Stimulated activated CD4-positive, alpha-beta T cell treated with anti-CD3 and anti-CD28 coated beads, Interleukin-4, amount 100 ng/mL, for 24 hours (primary cell): ENCODE data around the gene REXO1.
"Not testable (repeated sequence)": the region's sequence is repeated elsewhere in the genome, so short reads cannot be mapped to it uniquely, and the experiment has no call there.

Experiments
- DNase-seq: peaks from one replicate; pipeline ENCODE4 v3.0.0-alpha.2; 2020

REXO1 gene

GRCh38 chr19:1875265-1875645, 27.0 kb upstream of the REXO1 start:
- not testable (repeated sequence) for DNase-seq

DNA sequence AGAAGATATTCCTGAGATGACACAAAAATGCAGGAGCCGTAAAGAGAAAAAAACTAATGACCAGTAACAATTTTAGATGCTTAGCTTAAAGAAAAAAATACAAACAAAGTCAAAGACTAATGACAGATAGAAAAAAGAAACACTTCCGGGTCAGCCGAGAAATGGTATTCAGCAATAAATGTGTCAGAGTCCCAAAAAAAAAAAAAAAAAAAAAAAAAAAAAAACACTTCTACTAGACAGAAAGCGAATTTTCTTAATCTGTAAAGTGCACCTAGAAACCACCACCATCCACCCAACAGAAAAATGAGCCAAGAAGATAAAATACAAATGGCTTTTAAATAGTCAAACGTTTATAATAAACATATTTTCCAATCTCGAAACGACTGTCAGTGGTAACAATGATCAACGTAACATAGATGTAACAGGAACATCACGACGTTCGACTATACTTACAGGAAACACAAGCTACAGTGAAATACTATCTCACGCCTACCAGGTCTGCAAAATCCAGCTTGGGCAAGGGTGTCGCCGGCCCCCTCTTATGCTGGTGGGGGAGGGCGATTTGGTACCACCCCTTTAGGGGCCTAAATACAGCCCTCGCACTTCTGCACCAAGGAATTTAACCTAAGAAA, 26.4 kb upstream of the REXO1 start:
- DNase-seq: no peak

- no peak for DNase-seq
These were observed 25.5 kb upstream of the REXO1 start for GRCh38 chr19:1873524-1874473.

DNA sequence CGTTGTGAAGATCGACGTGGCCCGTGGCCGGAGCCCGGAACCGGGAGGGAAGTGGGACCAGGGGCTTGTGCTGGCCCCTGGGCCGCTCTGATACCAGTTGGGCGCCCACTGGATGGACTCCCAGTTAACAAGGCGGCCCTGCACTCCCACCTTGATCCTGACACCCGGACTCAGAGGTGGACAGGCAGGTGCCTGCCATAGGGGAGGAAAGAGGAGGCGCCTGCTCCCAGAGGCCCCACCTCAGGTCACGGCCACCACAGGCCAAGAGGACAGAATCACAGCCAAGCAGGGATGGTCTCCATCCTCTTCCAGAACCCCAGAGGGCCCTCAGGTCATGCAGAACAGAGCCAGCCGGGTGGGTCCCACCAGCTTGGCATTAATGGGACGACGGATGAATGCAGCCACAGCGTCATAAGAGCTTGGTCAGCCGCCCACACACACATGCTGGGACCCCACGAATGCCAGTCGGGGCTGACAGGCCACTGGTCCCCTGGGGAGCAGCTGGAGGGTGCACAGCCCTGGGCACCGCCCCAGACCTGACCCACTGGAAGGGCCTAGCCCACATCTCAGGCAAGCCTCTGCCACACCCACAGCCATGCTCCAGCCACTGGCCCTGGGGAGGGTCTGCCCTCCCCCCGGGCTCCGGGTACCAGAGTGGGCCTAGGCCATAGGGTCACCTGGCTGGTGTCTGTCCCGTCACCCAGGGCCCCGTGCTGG, 24.7 kb upstream of the REXO1 start:
- DNase-seq: no peak

DNA sequence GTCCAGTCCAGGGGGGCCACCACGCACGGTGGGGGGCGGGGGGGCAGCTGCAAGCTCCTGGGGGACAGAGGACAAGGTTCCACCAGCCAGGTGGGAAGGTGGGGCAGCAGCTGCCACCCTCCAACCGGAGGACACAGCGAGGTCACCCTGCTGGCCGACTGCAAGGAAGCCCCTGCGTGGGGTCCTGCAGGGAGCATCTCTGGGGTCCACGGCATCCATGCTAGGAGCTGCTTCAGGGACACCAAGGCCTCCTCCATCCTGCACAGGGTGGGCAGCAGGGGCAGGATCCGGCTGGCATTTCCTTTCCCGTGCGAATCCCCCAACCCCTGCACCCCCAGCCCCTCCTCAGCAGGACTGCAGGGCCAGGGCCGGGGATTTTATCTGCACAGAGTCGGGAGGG, 23.3 kb upstream of the REXO1 start:
- DNase-seq: no peak

DNA sequence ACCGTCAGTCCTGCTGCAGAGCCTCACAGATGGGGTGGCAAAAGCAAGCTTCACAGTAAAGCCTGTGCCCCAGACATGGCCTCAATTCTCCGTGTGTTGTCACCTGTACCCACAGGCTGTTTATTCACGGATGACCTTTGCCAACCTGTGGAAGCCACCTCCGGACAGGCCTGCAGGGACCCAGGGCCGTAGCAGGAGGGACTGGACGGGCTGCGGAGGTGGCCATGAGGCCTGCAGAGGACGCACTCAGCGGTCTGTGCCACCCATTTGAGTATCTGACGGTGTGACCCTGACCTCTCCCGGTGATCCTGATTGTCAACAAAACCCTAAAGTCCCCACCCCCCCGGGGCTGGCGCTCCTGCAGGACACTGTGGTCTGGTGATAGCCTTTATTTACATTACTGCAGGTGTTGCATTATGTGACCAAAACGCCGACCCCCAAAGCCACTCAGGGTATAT, 22.9 kb upstream of the REXO1 start:
- no peak for DNase-seq

GRCh38 chr19:1868971-1869370, 20.7 kb upstream of the REXO1 start:
- no peak for DNase-seq

- DNase-seq: no peak
These were observed 19.1 kb upstream of the REXO1 start for GRCh38 chr19:1867349-1867724.

- DNase-seq: no peak
These were observed 18.5 kb upstream of the REXO1 start for GRCh38 chr19:1866693-1867348.

- DNase-seq: no peak
These were observed 17.1 kb upstream of the REXO1 start for GRCh38 chr19:1865172-1866010.

GRCh38 chr19:1864480-1865171, 16.3 kb upstream of the REXO1 start:
- DNase-seq: peak; percentile 68

DNA sequence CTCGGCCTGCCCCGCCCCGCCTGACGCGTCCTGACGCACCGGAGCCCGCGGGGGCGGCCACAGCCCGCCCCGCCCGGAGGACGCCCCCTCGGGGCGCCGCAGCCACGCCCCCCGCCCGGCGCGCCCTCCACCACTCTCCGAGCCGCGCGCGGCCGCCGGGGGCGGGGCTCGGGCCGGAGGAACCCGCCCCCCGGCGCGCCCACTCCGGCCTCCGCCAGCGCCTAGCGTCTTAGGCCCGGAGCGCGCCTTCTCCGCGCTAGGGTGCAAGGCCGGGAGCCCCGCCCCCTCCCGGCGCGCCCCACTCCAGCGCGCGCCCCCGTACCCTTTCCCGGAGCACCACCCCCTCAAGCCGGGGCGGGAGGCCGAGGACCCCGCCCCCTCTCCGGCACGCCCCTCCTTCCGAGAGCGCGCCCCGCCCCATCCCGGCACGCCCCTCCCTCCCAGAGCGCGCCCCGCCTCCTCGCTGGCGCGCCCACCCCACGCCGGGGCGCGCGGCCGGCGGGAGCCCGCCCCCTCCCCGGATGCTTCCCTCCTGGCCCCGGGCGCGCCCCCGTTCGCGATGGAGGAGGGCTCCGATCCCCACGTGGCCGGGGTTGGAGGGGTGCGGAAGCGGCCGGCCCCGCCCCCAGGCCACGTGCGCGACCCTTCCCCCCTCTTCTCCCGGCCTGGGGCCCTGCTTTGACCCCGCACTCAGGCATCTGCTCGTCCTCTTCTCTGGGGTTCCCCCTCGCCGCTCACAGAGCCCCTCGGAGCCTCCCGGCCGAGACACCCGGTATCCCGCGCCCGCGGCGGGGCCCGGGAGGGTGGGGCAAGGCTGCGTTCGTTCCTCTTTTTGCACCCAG, 15.6 kb upstream of the REXO1 start:
- DNase-seq: peak; percentile 92

DNA sequence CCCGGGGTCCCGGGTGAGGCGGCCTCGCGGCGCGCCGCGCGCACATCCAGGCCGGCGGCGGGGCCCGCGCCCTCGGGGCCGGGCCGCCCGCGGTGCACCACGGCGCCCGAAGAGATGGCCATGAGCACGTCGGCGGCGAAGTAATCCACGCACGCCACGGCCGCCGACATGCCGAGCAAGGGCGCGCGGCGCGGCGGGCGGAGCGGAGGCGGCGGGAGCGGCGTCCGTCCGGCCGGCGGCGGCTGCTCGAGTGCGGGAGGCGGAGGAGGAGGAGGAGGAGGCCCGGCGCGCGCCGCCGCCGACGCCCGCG, 15.0 kb upstream of the REXO1 start, which contains the start of gene KLF16:
Gene KLF16, minus strand, starts transcription at position 252 of the 310 bp plus-strand sequence. Its CDS starts 82 bp downstream, at position 170.
- DNase-seq: no peak

DNA sequence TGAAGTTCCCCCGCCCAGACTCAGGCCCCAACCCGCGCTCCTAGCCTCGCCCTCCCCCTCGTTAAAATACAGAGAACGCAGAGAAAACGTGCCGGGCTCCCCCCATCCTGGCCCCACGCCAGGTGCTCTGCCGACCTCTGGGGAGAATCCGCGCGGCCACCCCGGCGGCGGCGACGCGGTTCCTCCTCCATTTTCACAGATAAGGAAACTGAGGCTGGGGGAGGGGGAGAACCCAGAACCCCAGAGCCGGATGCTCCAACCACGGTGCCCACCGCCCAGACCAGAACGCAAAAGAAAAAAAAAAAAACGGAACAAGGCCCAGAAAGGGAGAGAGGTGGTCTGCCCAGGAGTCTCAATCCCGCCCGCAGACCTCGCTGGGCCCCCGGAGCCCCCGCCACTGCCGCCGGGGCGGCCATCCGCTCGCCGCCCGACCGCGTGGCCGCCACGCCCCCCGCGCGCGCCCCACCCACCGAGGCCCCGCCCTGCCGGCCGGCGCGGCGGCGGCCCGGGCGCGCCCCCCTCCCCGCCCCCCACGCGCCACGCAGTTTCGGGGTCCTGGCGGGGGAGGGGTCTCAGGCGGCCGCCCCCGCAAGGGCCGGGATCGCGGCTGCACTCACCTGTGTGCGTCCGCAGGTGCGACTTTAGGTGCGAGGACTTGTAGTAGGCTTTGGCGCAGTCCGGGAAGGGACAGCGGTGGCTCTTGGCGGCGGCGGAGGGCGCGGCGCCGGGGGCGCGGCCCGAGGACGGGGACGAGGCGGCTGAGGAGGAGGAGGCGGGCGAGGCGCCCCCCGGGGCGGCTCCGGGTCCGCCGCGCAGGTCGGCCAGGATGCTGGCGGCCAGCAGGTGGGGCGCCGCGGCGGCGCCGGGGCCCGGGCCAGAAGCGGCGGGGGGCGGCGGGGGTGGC, 14.4 kb upstream of the REXO1 start:
- peak; percentile 53 for DNase-seq

DNA sequence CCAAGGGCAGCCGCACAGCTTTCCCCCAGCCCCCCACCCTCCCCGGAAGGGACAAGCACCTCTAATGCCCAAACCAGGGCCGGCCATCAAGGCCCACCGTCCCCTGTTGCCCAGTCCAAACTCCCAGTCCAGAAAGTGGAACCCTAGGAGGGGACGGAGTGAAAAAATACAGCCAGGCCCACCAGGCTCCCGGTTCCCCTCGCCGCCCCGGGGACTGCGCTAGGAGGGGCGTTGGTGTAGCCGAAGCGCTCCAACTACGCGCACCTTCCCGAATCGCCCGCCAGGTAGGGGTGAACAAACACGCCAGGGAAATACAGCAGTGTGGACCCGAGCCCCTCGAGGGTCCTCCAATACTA, 13.8 kb upstream of the REXO1 start:
- no peak for DNase-seq

- DNase-seq: no peak
These were observed 13.3 kb upstream of the REXO1 start for GRCh38 chr19:1861599-1862031.

DNA sequence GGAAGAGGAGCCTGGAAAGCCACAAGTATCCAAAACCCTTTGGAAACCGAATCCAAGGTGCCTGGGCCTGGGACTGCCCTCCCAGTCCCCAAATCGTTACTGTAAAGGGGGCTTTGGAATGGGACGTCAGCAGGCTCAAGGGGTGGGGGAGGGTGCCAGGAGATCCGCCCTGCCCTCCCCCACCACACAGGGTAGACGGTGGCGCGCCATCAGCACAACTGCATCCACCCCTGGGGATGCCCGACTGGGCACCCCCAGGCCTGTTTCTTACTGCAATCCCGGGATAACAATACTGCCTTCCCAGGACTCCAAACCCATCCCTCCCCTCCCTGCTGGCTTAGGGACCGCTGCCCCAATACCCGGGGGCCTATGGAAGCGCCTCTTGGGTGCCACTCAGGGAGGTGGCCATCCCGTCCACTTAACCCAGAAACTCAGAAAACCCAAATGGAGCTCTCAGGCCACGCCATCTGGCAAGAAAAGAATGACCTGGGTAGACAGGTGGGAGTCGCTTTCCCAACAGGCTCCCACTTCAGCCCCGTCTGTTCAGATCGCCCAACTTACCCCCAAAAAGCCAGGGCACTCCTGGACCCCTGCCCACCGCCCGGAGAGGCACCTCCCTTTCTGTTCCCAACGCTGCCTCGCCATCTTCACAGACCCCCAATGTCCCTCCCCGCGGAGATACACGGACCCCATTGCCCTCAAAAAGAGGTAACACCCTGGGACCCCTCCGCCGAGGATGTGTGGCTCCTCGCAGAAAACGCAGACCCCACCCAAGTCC, 12.7 kb upstream of the REXO1 start:
- DNase-seq: no peak

- DNase-seq: peak; percentile 63
These were observed 11.9 kb upstream of the REXO1 start for GRCh38 chr19:1860042-1860775.
